ENCODE measurements around the gene RPA3. TPM values are rescaled to one million over a fixed set of nuclear protein-coding genes. Genes with fewer than 3 reads are reported as not detected.

Gene RPA3
- total and polyA plus RNA-seq, 2 of the 13 experiments (the other 11 are each of a cell fraction or from before 2014, with no cell fraction given): 38.3 to 154 TPM

GRCh38 chr7:7640221-7641128, 77.9 kb downstream of the RPA3 start, which contains the start of gene UMAD1 (continued):
- no peak for TF ChIP-seq ARNT (IDR thresholded peaks at IDR 0.05)
- TF ChIP-seq TRAFD1 (CRISPR knock-in tag; IDR thresholded peaks at IDR 0.05; ENCODE audit: borderline replicate concordance): no peak
- TF ChIP-seq DMTF1 (CRISPR knock-in tag; IDR thresholded peaks at IDR 0.05): no peak
- TF ChIP-seq ARNT2 (CRISPR knock-in tag; IDR thresholded peaks at IDR 0.05; ENCODE audit: low read depth): peak; percentile 81
- no peak for TF ChIP-seq EEA1 (CRISPR knock-in tag; IDR thresholded peaks at IDR 0.05; ENCODE audit: borderline replicate concordance)
- peak; percentile 60; the same call in 1 of the 2 replicates for TF ChIP-seq NR2F6 (IDR thresholded peaks at IDR 0.05)
- peak; percentile 65 for TF ChIP-seq NR2F6 (CRISPR knock-in tag; IDR thresholded peaks at IDR 0.05)
- TF ChIP-seq MIER3 (CRISPR knock-in tag; IDR thresholded peaks at IDR 0.05; ENCODE audit: borderline replicate concordance): no peak
- peak; percentile 95 for TF ChIP-seq SIN3A (IDR thresholded peaks at IDR 0.05; ENCODE audit: borderline replicate concordance, low read depth, low read length)
- TF ChIP-seq CBX2 (IDR thresholded peaks at IDR 0.05; ENCODE audit: low read depth, low read length): no peak
- no peak for TF ChIP-seq CBX2 (CRISPR knock-in tag; IDR thresholded peaks at IDR 0.05; ENCODE audit: low read depth)
- TF ChIP-seq ZNF451 (CRISPR knock-in tag; IDR thresholded peaks at IDR 0.05): peak; percentile 84; the same call in 1 of the 2 replicates
- TF ChIP-seq MAX (IDR thresholded peaks at IDR 0.05): peak; percentile 71
- peak; percentile 79 for TF ChIP-seq GABPA (IDR thresholded peaks at IDR 0.05; ENCODE audit: low read depth, low read length)
- TF ChIP-seq GABPA (CRISPR knock-in tag; IDR thresholded peaks at IDR 0.05; ENCODE audit: low read depth): peak; percentile 97
- peak; percentile 95 for TF ChIP-seq SMYD3 (CRISPR knock-in tag; IDR thresholded peaks at IDR 0.05)
- no peak for TF ChIP-seq TSC22D2 (CRISPR knock-in tag; IDR thresholded peaks at IDR 0.05; ENCODE audit: borderline replicate concordance)
- no peak for TF ChIP-seq LRRFIP1 (CRISPR knock-in tag; conservative IDR thresholded peaks at IDR 0.05)
- no peak for TF ChIP-seq ZBED4 (CRISPR knock-in tag; IDR thresholded peaks at IDR 0.05; ENCODE audit: borderline replicate concordance)
- TF ChIP-seq SALL1 (CRISPR knock-in tag; IDR thresholded peaks at IDR 0.05): peak; percentile 82

All from HepG2 (cell line).